Kidney (tissue), 14 donors: ENCODE results near the gene COL26A1. TPM values are rescaled to one million over a fixed set of nuclear protein-coding genes. Genes with fewer than 3 reads are reported as not detected.

Experiments used
- DNase-seq, 5 donors: peaks; one replicate each; pipeline ENCODE4 v3.0.0-alpha.2; 2013 to 2020
- FAIRE-seq: peaks from 2 replicates; lab custom pipeline; 2012; peaks lifted over from hg19 to GRCh38; lab: Jason Lieb, UNC
- H3K27ac ChIP-seq, 2 donors: one replicate each; pipeline ENCODE4 v1.7.0; 2013; ENCODE audit warnings: low read depth in 2 of 2, low read length in 2 of 2, inconsistent platforms in 1 of 2
- H3K27me3 ChIP-seq: one replicate; pipeline ENCODE4 v1.7.1; 2013; ENCODE audit warnings: low read length, inconsistent platforms; ENCODE audit not compliant: control insufficient read depth, insufficient read depth
- H3K36me3 ChIP-seq, 3 donors: one replicate each; pipeline versions ENCODE4 v1.7.0 to v1.7.1; 2013; ENCODE audit warnings: low read length in 3 of 3, control low read depth in 1 of 3, inconsistent platforms in 1 of 3; ENCODE audit not compliant: insufficient read depth in 3 of 3, control insufficient read depth in 2 of 3
- H3K4me1 ChIP-seq, 3 donors: one replicate each; pipeline versions ENCODE4 v1.7.0 to v1.7.1; 2013; ENCODE audit warnings: low read length in 3 of 3, inconsistent platforms in 1 of 3, low read depth in 1 of 3; ENCODE audit not compliant: control insufficient read depth in 2 of 3, insufficient read depth in 2 of 3
- H3K4me3 ChIP-seq, 3 donors: one replicate each; pipeline versions ENCODE4 v1.7.0 to v1.8.1; 2013; ENCODE audit warnings: low read length in 3 of 3, control low read depth in 1 of 3, inconsistent platforms in 1 of 3
- H3K9ac ChIP-seq, 3 donors: one replicate each; pipeline versions ENCODE4 v1.7.0 to v1.7.1; 2013; ENCODE audit warnings: low read length in 3 of 3, control low read depth in 1 of 3, inconsistent platforms in 1 of 3
- H3K9me3 ChIP-seq, 3 donors: one replicate each; pipeline versions ENCODE4 v1.7.0 to v1.7.1; 2013; ENCODE audit warnings: low read length in 3 of 3, control low read depth in 1 of 3, inconsistent platforms in 1 of 3; ENCODE audit not compliant: control insufficient read depth in 2 of 3, insufficient read depth in 1 of 3
- CTCF ChIP-seq: IDR thresholded peaks from 3 replicates; pipeline ENCODE4 v1.5.1; 2012; ENCODE audit warnings: mild to moderate bottlenecking, moderate library complexity, borderline replicate concordance; ENCODE audit not compliant: insufficient read depth; ENCODE audit errors: extremely low read depth
- intact Hi-C: fragments of 100-400 bp; cut with DNase I; formaldehyde crosslinking; loops from one replicate; pipeline ENCODE4 v1.11.1; 2022
- polyA plus RNA-seq: library from polyadenylated mRNA; stranded (reverse); fragments of 350-450 nt; fragmentation: Illumina TruSeq; extraction: RNeasy Lipid Tissue Mini Kit (QIAGEN cat#74804); gene quantifications from one replicate; pipeline ENCODE4 v1.2.3, GENCODE V29; 2014; ENCODE audit warnings: low read depth, low replicate concordance; ENCODE audit not compliant: insufficient read depth
- total RNA-seq: library from RNA; stranded (reverse); fragmentation: NEBNext Ultra II Directional; extraction: Animal tissue kit (Norgen Biotek cat#: 25700); gene quantifications from one replicate; pipeline ENCODE4 v1.2.1, GENCODE V29; 2021
- donor health status: control.
- donor health status: control.
- donor health status: control.
- donor health status: control.
- donor health status: control.
- donor health status: DM: yes; HTN: yes; CAD: no.
- donor health status: Normal renal cell carcinoma (clear cell type).

Gene COL26A1
- total and polyA plus RNA-seq, 2 donors from 2014 or later, result 1.2 to 3.5 TPM

- DNase-seq (peak in 1 of 5 donors; percentile 3), FAIRE-seq (no peak)
- intact Hi-C loops, result no loop called here
- Histone ChIP-seq H3K4me1 (no peaks in the 10 kb centered on the region), H3K27ac (no peak overlapping the region), H3K27me3 (no peaks in the 10 kb centered on the region), H3K9ac (no peak overlapping the region), H3K36me3 (no peaks in the 10 kb centered on the region), H3K9me3 (no peaks in the 10 kb centered on the region), H3K4me3 (no peak overlapping the region)
- no peak for TF ChIP-seq CTCF
These were observed 193.8 kb downstream of the COL26A1 start for GRCh38 chr7:101556453-101556968.

- no peak overlapping the region for H3K27ac ChIP-seq
- no peaks in the 10 kb centered on the region for H3K36me3 ChIP-seq
- H3K4me1 ChIP-seq, result no peaks in the 10 kb centered on the region
- no peak for FAIRE-seq
- no peak for TF ChIP-seq CTCF
- H3K4me3 ChIP-seq, result no peak overlapping the region
- no peaks in the 10 kb centered on the region for H3K27me3 ChIP-seq
- H3K9me3 ChIP-seq, result no peaks in the 10 kb centered on the region
- intact Hi-C loops, result no loop called here
- DNase-seq, result peak in 1 of 5 donors; percentile 24
- no peak overlapping the region for H3K9ac ChIP-seq
These were observed 194.7 kb downstream of the COL26A1 start for GRCh38 chr7:101557421-101557820.

- DNase-seq (peak in 1 of 5 donors; percentile 28), FAIRE-seq (no peak)
- Histone ChIP-seq H3K4me3 (no peak overlapping the region), H3K27me3 (no peaks in the 10 kb centered on the region), H3K27ac (no peak overlapping the region), H3K9me3 (no peaks in the 10 kb centered on the region), H3K9ac (no peak overlapping the region), H3K4me1 (no peaks in the 10 kb centered on the region), H3K36me3 (no peaks in the 10 kb centered on the region)
- intact Hi-C loops, result no loop called here
- no peak for TF ChIP-seq CTCF
These were observed 195.5 kb downstream of the COL26A1 start for GRCh38 chr7:101557978-101558741.
